ENCODE measurements around the gene ADARB2. TPM values are rescaled to one million over a fixed set of nuclear protein-coding genes. Genes with fewer than 3 reads are reported as not detected.

The ADARB2 gene
- total and polyA plus RNA-seq, 4 donors: under 0.01 to 0.79 TPM; not detected in 2

DNA sequence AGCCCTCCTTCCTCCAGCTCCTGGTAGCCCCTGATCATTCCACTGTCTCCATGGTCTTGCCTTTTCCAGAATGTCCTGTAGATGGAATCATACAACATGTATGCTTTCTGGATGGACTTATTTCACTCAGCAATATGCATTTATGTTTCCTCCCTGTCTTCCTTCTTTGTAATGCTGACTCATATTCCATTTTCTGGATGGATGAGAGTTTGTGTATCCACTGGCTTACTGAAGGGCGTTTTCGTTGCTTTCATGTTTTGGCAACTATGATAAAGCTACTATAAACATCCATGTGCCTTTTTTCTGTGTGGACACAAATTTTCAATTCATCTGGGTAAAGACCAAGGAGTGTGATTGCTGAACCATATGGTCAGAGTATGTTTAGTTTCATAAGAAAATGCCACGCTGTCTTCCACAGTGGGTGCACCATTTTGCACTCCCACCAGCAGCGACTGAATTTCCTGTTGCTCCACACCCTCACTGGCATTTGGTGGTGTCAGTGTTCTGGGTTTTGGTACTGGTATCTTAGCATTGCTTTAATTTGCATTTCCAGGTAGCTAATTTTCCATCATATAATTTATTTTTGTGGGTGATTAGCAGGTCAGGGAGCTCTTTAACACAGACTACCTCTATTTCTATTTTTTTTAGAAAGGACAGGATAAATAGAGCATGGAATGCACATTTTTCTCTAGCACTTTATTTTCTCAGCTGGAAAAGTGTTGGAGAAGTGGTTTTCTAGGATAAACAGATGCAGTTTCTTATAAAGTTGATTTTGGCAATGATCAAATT, 429.0 kb downstream of the ADARB2 start:
- no peak for DNase-seq
- H3K36me3 ChIP-seq (ENCODE audit: control insufficient read depth in 1 of 2, insufficient read depth in 2 of 2, low read length in 1 of 2): no peaks in the 10 kb centered on the region
- ATAC-seq (ENCODE audit: low FRiP score): no peak
- H3K4me1 ChIP-seq (ENCODE audit: control insufficient read depth in 1 of 2, insufficient read depth in 2 of 2, low read length in 2 of 2): no peaks in the 10 kb centered on the region
- H3K27ac ChIP-seq (ENCODE audit: low read depth in 1 of 2, low read length in 2 of 2): peak overlapping the region in 1 of 2 donors; percentile 33
- H3K4me3 ChIP-seq (ENCODE audit: low read length in 2 of 2): no peak overlapping the region
- H3K27me3 ChIP-seq (ENCODE audit: control insufficient read depth in 1 of 2, insufficient read depth in 2 of 2, low read length in 1 of 2): no peaks in the 10 kb centered on the region
- 10 to 14% methylated on average over 4 of the region's 4 CpGs for WGBS, 2 donors
- intact Hi-C loops (cut with DNase I): no loop called here
- H3K9me3 ChIP-seq (ENCODE audit: control insufficient read depth, low read length): no peaks in the 10 kb centered on the region

- Histone ChIP-seq H3K36me3 (ENCODE audit: control insufficient read depth in 1 of 2, insufficient read depth in 2 of 2, low read length in 1 of 2) (no peaks in the 10 kb centered on the region), H3K27ac (ENCODE audit: low read depth in 1 of 2, low read length in 2 of 2) (no peak overlapping the region), H3K9me3 (ENCODE audit: control insufficient read depth, low read length) (no peaks in the 10 kb centered on the region), H3K4me1 (ENCODE audit: control insufficient read depth in 1 of 2, insufficient read depth in 2 of 2, low read length in 2 of 2) (no peaks in the 10 kb centered on the region), H3K27me3 (ENCODE audit: control insufficient read depth in 1 of 2, insufficient read depth in 2 of 2, low read length in 1 of 2) (no peaks in the 10 kb centered on the region), H3K4me3 (ENCODE audit: low read length in 2 of 2) (no peak overlapping the region)
- intact Hi-C loops (cut with DNase I): no loop called here
- WGBS, 2 donors: 44 to 49% methylated on average over 5 of the region's 5 CpGs
- DNase-seq (no peak), ATAC-seq (ENCODE audit: low FRiP score) (no peak)
Measured at GRCh38 chr10:1301143-1301542, 436.2 kb downstream of the ADARB2 start.

DNA sequence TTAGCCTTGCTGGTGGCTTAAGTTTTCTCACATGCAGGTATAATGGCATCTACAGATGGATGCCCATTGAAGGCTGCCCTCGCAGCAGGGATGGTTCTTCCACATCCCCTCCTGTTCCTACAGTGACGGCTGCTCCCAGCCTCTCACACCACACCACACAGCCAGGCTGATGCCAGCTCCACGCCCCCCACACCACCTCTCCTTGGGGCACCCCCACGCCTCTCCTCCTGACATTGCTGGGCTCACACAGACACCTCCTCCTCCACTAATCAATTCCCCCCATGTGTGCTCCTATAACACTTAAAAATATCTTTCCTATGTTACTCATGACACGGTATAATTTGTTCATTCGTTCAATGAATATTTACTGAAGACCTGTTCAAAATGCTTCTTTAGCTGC, 437.1 kb downstream of the ADARB2 start:
- DNase-seq (no peak), ATAC-seq (ENCODE audit: low FRiP score) (no peak)
- Histone ChIP-seq H3K4me3 (ENCODE audit: low read length in 2 of 2) (no peak overlapping the region), H3K27ac (ENCODE audit: low read depth in 1 of 2, low read length in 2 of 2) (no peak overlapping the region), H3K4me1 (ENCODE audit: control insufficient read depth in 1 of 2, insufficient read depth in 2 of 2, low read length in 2 of 2) (no peaks in the 10 kb centered on the region), H3K36me3 (ENCODE audit: control insufficient read depth in 1 of 2, insufficient read depth in 2 of 2, low read length in 1 of 2) (no peaks in the 10 kb centered on the region), H3K27me3 (ENCODE audit: control insufficient read depth in 1 of 2, insufficient read depth in 2 of 2, low read length in 1 of 2) (no peaks in the 10 kb centered on the region), H3K9me3 (ENCODE audit: control insufficient read depth, low read length) (no peaks in the 10 kb centered on the region)
- WGBS, 2 donors: 76 to 87% methylated on average over 6 of the region's 6 CpGs
- intact Hi-C loops (cut with DNase I): no loop called here

GRCh38 chr10:1299041-1299726, 438.1 kb downstream of the ADARB2 start:
- H3K36me3 ChIP-seq (ENCODE audit: control insufficient read depth in 1 of 2, insufficient read depth in 2 of 2, low read length in 1 of 2): no peaks in the 10 kb centered on the region
- DNase-seq (no peak), ATAC-seq (ENCODE audit: low FRiP score) (peak; percentile 26)
- intact Hi-C loops (cut with DNase I): no loop called here
- no peak overlapping the region for H3K4me3 ChIP-seq (ENCODE audit: low read length in 2 of 2)
- 69 to 75% methylated on average over 12 of the region's 12 CpGs for WGBS, 2 donors
- no peaks in the 10 kb centered on the region for H3K9me3 ChIP-seq (ENCODE audit: control insufficient read depth, low read length)
- no peaks in the 10 kb centered on the region for H3K27me3 ChIP-seq (ENCODE audit: control insufficient read depth in 1 of 2, insufficient read depth in 2 of 2, low read length in 1 of 2)
- H3K27ac ChIP-seq (ENCODE audit: low read depth in 1 of 2, low read length in 2 of 2): no peak overlapping the region
- no peaks in the 10 kb centered on the region for H3K4me1 ChIP-seq (ENCODE audit: control insufficient read depth in 1 of 2, insufficient read depth in 2 of 2, low read length in 2 of 2)

DNA sequence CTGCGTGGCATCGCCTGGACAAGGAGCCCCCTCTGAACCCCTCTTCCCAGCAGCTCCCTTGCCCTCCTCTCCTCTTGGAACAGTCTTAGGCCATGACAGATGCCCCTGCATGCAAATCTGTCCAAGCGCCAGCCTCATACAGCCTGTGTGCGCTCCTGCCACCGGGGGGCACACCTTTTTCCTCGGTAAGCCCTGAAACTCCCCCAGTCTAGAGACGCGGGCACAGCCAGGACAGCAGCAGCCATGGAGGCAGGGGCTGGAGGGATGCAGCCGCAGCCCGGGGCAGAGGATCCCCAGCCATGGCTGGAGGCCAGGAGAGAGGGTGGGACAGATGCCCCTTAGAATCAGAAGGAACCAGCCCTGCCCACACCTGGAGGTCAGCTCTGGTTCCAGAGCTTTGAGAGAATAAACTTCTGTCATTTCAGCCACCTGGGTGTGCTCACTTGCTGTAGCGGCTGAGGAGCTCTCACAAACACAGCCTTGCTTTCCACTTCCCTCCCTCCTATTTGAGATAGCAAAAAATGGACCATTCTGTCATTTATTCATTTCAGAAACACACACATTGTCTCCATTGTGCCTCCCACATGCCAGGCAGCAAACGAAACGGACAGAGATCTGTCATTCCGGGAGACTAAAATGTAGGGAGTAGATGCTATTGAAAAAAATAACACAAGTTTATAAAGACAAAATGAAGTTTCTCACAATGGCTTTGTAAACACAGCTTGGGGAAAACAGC, 439.6 kb downstream of the ADARB2 start:
- Histone ChIP-seq H3K27me3 (ENCODE audit: control insufficient read depth in 1 of 2, insufficient read depth in 2 of 2, low read length in 1 of 2) (no peaks in the 10 kb centered on the region), H3K27ac (ENCODE audit: low read depth in 1 of 2, low read length in 2 of 2) (no peak overlapping the region), H3K4me1 (ENCODE audit: control insufficient read depth in 1 of 2, insufficient read depth in 2 of 2, low read length in 2 of 2) (no peaks in the 10 kb centered on the region), H3K4me3 (ENCODE audit: low read length in 2 of 2) (no peak overlapping the region), H3K9me3 (ENCODE audit: control insufficient read depth, low read length) (no peaks in the 10 kb centered on the region), H3K36me3 (ENCODE audit: control insufficient read depth in 1 of 2, insufficient read depth in 2 of 2, low read length in 1 of 2) (no peaks in the 10 kb centered on the region)
- intact Hi-C loops (cut with DNase I): no loop called here
- ATAC-seq (ENCODE audit: low FRiP score) (no peak), DNase-seq (no peak)
- WGBS, 2 donors: 60 to 63% methylated on average over 14 of the region's 14 CpGs

GRCh38 chr10:1295756-1296480, 441.4 kb downstream of the ADARB2 start:
- DNase-seq (no peak), ATAC-seq (ENCODE audit: low FRiP score) (no peak)
- Histone ChIP-seq H3K27ac (ENCODE audit: low read depth in 1 of 2, low read length in 2 of 2) (no peak overlapping the region), H3K4me3 (ENCODE audit: low read length in 2 of 2) (no peak overlapping the region), H3K36me3 (ENCODE audit: control insufficient read depth in 1 of 2, insufficient read depth in 2 of 2, low read length in 1 of 2) (no peaks in the 10 kb centered on the region), H3K27me3 (ENCODE audit: control insufficient read depth in 1 of 2, insufficient read depth in 2 of 2, low read length in 1 of 2) (no peaks in the 10 kb centered on the region), H3K9me3 (ENCODE audit: control insufficient read depth, low read length) (no peaks in the 10 kb centered on the region), H3K4me1 (ENCODE audit: control insufficient read depth in 1 of 2, insufficient read depth in 2 of 2, low read length in 2 of 2) (no peaks in the 10 kb centered on the region)
- WGBS, 2 donors: 95% methylated on average over 7 of the region's 7 CpGs
- intact Hi-C loops (cut with DNase I): no loop called here

GRCh38 chr10:1294748-1295147, 442.6 kb downstream of the ADARB2 start:
- H3K36me3 ChIP-seq (ENCODE audit: control insufficient read depth in 1 of 2, insufficient read depth in 2 of 2, low read length in 1 of 2): no peaks in the 10 kb centered on the region
- peak in 1 of 2 donors; percentile 47 for DNase-seq
- H3K9me3 ChIP-seq (ENCODE audit: control insufficient read depth, low read length): no peaks in the 10 kb centered on the region
- intact Hi-C loops (cut with DNase I): no loop called here
- H3K4me1 ChIP-seq (ENCODE audit: control insufficient read depth in 1 of 2, insufficient read depth in 2 of 2, low read length in 2 of 2): no peaks in the 10 kb centered on the region
- no peak overlapping the region for H3K27ac ChIP-seq (ENCODE audit: low read depth in 1 of 2, low read length in 2 of 2)
- ATAC-seq (ENCODE audit: low FRiP score): no peak
- H3K4me3 ChIP-seq (ENCODE audit: low read length in 2 of 2): no peak overlapping the region
- H3K27me3 ChIP-seq (ENCODE audit: control insufficient read depth in 1 of 2, insufficient read depth in 2 of 2, low read length in 1 of 2): no peaks in the 10 kb centered on the region
- WGBS, 2 donors: 90 to 93% methylated on average over 7 of the region's 7 CpGs

DNA sequence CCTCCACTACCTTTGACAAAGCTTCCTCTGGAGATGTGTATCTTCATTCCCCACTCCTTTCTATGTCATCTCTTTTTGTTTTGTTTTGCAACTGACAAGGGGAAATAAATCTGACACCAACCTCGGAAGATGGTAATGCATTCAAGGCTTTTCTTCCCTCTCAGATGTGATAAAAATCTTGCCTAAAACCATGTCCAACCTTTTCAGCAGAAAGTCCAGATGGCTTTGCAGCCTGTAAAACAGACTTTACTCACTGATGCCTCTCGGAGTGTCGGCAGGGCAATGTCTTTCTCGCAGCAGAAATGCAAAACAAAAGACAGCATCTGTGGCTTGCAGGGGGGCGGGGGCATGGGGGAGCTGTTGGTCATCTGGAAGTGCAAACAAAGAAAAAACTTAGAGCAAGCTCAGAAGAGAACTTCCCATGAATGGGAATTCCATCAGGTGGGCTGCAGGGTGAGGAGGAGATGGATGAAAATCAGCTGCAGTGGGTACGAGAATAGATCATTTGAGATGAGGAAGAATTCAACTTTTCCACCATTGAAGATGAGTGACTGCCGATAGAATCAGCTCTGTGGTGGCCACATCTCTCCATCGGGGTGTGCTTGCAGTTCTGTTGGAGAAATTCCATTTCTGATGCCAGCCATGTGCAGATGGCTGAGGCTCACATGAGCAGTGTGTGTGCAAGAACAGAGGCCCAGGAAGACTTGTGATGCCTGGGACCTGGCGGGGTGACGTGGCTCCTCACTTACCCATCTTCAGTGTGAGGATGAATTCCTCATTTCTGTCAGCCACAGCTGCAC, 443.5 kb downstream of the ADARB2 start:
- Histone ChIP-seq H3K4me1 (ENCODE audit: control insufficient read depth in 1 of 2, insufficient read depth in 2 of 2, low read length in 2 of 2) (no peaks in the 10 kb centered on the region), H3K4me3 (ENCODE audit: low read length in 2 of 2) (no peak overlapping the region), H3K27me3 (ENCODE audit: control insufficient read depth in 1 of 2, insufficient read depth in 2 of 2, low read length in 1 of 2) (no peaks in the 10 kb centered on the region), H3K36me3 (ENCODE audit: control insufficient read depth in 1 of 2, insufficient read depth in 2 of 2, low read length in 1 of 2) (no peaks in the 10 kb centered on the region), H3K27ac (ENCODE audit: low read depth in 1 of 2, low read length in 2 of 2) (no peak overlapping the region), H3K9me3 (ENCODE audit: control insufficient read depth, low read length) (no peaks in the 10 kb centered on the region)
- DNase-seq: peak in 1 of 2 donors; percentile 50
- intact Hi-C loops (cut with DNase I): no loop called here
- 66 to 69% methylated on average over 10 of the region's 10 CpGs for WGBS, 2 donors
- no peak for ATAC-seq (ENCODE audit: low FRiP score)

All from aorta (tissue), 5 donors.